Esophagus (tissue), 2 donors: ENCODE data around the gene NGDN. TPM values are rescaled to one million over a fixed set of nuclear protein-coding genes. Genes with fewer than 3 reads are reported as not detected.

ENCODE experiments used
- H3K27ac ChIP-seq, 2 donors: one replicate each; pipeline ENCODE4 v1.5.1; 2013; ENCODE audit warnings: low read depth in 2 of 2, mild to moderate bottlenecking in 2 of 2, inconsistent platforms in 1 of 2, low read length in 1 of 2, moderate library complexity in 1 of 2
- H3K27me3 ChIP-seq, 2 donors: one replicate each; pipeline ENCODE4 v1.6.1; 2013; ENCODE audit warnings: low read length in 2 of 2, control low read depth in 1 of 2, mild to moderate bottlenecking in 1 of 2; ENCODE audit not compliant: insufficient read depth in 2 of 2, control insufficient read depth in 1 of 2
- H3K36me3 ChIP-seq, 2 donors: one replicate each; pipeline ENCODE4 v1.6.1; 2013; ENCODE audit warnings: low read length in 1 of 2; ENCODE audit not compliant: control insufficient read depth in 2 of 2, insufficient read depth in 2 of 2
- H3K4me1 ChIP-seq, 2 donors: one replicate each; pipeline ENCODE4 v1.6.1; 2013; ENCODE audit warnings: low read length in 1 of 2; ENCODE audit not compliant: control insufficient read depth in 2 of 2, insufficient read depth in 2 of 2
- H3K4me3 ChIP-seq, 2 donors: one replicate each; pipeline ENCODE4 v1.5.1; 2013; ENCODE audit warnings: low read length in 2 of 2, mild to moderate bottlenecking in 2 of 2, low read depth in 1 of 2, moderate library complexity in 1 of 2
- H3K9me3 ChIP-seq, 2 donors: one replicate each; pipeline ENCODE4 v1.6.1; 2013; ENCODE audit warnings: mild to moderate bottlenecking in 2 of 2, low read depth in 1 of 2, low read length in 1 of 2, moderate library complexity in 1 of 2; ENCODE audit not compliant: control insufficient read depth in 2 of 2, insufficient read depth in 1 of 2
- WGBS, 2 donors: extraction: QIAGEN DNeasy Blood & Tissue Kit; methylation state at CpG; one replicate each; pipeline ENCODE4 v1.1.7; 2013; 5-methylcytosine and 5-hydroxymethylcytosine counted together
- polyA plus RNA-seq, 2 donors: library from polyadenylated mRNA; stranded (reverse); fragments of 200-250 nt; gene quantifications; one replicate each; pipeline ENCODE4 v1.2.3, GENCODE V29; 2013
- donor health status: healthy with polysubstance abuse.
- donor health status: Bipolar disorder and iron deficiency.

The NGDN gene
- polyA plus RNA-seq, 2 donors: 20.7 to 38.3 TPM

GRCh38 chr14:23439107-23439835 lies 30.2 kb upstream of the NGDN start:
- 86 to 89% methylated on average over 6 of the region's 6 CpGs for WGBS, 2 donors

GRCh38 chr14:23441076-23441475 lies 28.4 kb upstream of the NGDN start:
- no peaks in the 10 kb centered on the region for H3K36me3 ChIP-seq

More at GRCh38 chr14:23439107-23439835, 30.2 kb upstream of the NGDN start:
- Histone ChIP-seq H3K27me3 (no peaks in the 10 kb centered on the region), H3K9me3 (no peaks in the 10 kb centered on the region), H3K4me1 (no peaks in the 10 kb centered on the region), H3K4me3 (no peak overlapping the region), H3K27ac (no peak overlapping the region), H3K36me3 (no peaks in the 10 kb centered on the region)

GRCh38 chr14:23442721-23443356 lies 26.7 kb upstream of the NGDN start:
- Histone ChIP-seq H3K36me3 (no peaks in the 10 kb centered on the region), H3K27ac (no peak overlapping the region), H3K4me3 (no peak overlapping the region), H3K27me3 (no peaks in the 10 kb centered on the region), H3K4me1 (peaks cover 0 to 3% of the 10 kb centered on the region in 2 donors), H3K9me3 (no peaks in the 10 kb centered on the region)
- WGBS, 2 donors: 81 to 85% methylated on average over 9 of the region's 9 CpGs

More at GRCh38 chr14:23441076-23441475, 28.4 kb upstream of the NGDN start:
- Histone ChIP-seq H3K4me3 (no peak overlapping the region), H3K9me3 (no peaks in the 10 kb centered on the region), H3K27me3 (no peaks in the 10 kb centered on the region), H3K27ac (no peak overlapping the region), H3K4me1 (no peaks in the 10 kb centered on the region)
- WGBS, 2 donors: 14 to 30% methylated on average over 1 of the region's 1 CpG

GRCh38 chr14:23443411-23443812 lies 26.1 kb upstream of the NGDN start:
- Histone ChIP-seq H3K4me1 (peaks cover 0 to 3% of the 10 kb centered on the region in 2 donors), H3K4me3 (no peak overlapping the region), H3K9me3 (no peaks in the 10 kb centered on the region), H3K27ac (no peak overlapping the region), H3K27me3 (no peaks in the 10 kb centered on the region), H3K36me3 (no peaks in the 10 kb centered on the region)
- WGBS, 2 donors: 80 to 85% methylated on average over 11 of the region's 11 CpGs

GRCh38 chr14:23443881-23444280 lies 25.6 kb upstream of the NGDN start:
- H3K4me3 ChIP-seq: no peak overlapping the region
- H3K9me3 ChIP-seq: no peaks in the 10 kb centered on the region
- WGBS, 2 donors: 74 to 84% methylated on average over 6 of the region's 6 CpGs
- no peaks in the 10 kb centered on the region for H3K27me3 ChIP-seq
- H3K36me3 ChIP-seq: no peaks in the 10 kb centered on the region
- peaks cover 0 to 3% of the 10 kb centered on the region in 2 donors for H3K4me1 ChIP-seq
- H3K27ac ChIP-seq: no peak overlapping the region

- H3K9me3 ChIP-seq: no peaks in the 10 kb centered on the region
- H3K27ac ChIP-seq: no peak overlapping the region
- H3K27me3 ChIP-seq: no peaks in the 10 kb centered on the region
- no peaks in the 10 kb centered on the region for H3K36me3 ChIP-seq
- 43 to 73% methylated on average over 1 of the region's 1 CpG for WGBS, 2 donors
- H3K4me1 ChIP-seq: peaks cover 0 to 3% of the 10 kb centered on the region in 2 donors
- H3K4me3 ChIP-seq: no peak overlapping the region
Observed at GRCh38 chr14:23444314-23444713, 25.2 kb upstream of the NGDN start.

GRCh38 chr14:23445773-23446172 lies 23.7 kb upstream of the NGDN start:
- H3K4me3 ChIP-seq: no peak overlapping the region
- H3K27ac ChIP-seq: peak overlapping the region in 1 of 2 donors; percentile 14
- 70 to 76% methylated on average over 4 of the region's 4 CpGs for WGBS, 2 donors
- peaks cover 0 to 3% of the 10 kb centered on the region in 2 donors for H3K4me1 ChIP-seq
- no peaks in the 10 kb centered on the region for H3K9me3 ChIP-seq
- no peaks in the 10 kb centered on the region for H3K27me3 ChIP-seq
- no peaks in the 10 kb centered on the region for H3K36me3 ChIP-seq

- WGBS, 2 donors: 35 to 45% methylated on average over 4 of the region's 4 CpGs
- no peaks in the 10 kb centered on the region for H3K27me3 ChIP-seq
- no peaks in the 10 kb centered on the region for H3K36me3 ChIP-seq
- H3K27ac ChIP-seq: peak overlapping the region in 1 of 2 donors; percentile 66
- no peaks in the 10 kb centered on the region for H3K9me3 ChIP-seq
- H3K4me3 ChIP-seq: no peak overlapping the region
- peaks cover 0 to 3% of the 10 kb centered on the region in 2 donors for H3K4me1 ChIP-seq
Observed at GRCh38 chr14:23446291-23446851, 23.1 kb upstream of the NGDN start.

- 67 to 75% methylated on average over 7 of the region's 7 CpGs for WGBS, 2 donors
- Histone ChIP-seq H3K4me1 (peaks cover 0 to 3% of the 10 kb centered on the region in 2 donors), H3K36me3 (no peaks in the 10 kb centered on the region), H3K27me3 (no peaks in the 10 kb centered on the region), H3K27ac (no peak overlapping the region), H3K9me3 (no peaks in the 10 kb centered on the region), H3K4me3 (no peak overlapping the region)
Observed at GRCh38 chr14:23447361-23448350, 21.8 kb upstream of the NGDN start.
